GM12873 (cell line): ENCODE measurements around the gene TRIM2.

Experiments
- CTCF ChIP-seq: IDR thresholded peaks from 2 replicates; pipeline ENCODE4 v1.5.1; 2012; ENCODE audit warnings: low read depth, mild to moderate bottlenecking, moderate library complexity, low read length, control low read depth; ENCODE audit not compliant: insufficient read depth; ENCODE audit errors: missing control alignments

The TRIM2 gene

GRCh38 chr4:153341575-153342090, 137.4 kb downstream of the TRIM2 start:
- TF ChIP-seq CTCF: no peak

- no peak for TF ChIP-seq CTCF
These were observed 138.7 kb downstream of the TRIM2 start for GRCh38 chr4:153342751-153343552.

DNA sequence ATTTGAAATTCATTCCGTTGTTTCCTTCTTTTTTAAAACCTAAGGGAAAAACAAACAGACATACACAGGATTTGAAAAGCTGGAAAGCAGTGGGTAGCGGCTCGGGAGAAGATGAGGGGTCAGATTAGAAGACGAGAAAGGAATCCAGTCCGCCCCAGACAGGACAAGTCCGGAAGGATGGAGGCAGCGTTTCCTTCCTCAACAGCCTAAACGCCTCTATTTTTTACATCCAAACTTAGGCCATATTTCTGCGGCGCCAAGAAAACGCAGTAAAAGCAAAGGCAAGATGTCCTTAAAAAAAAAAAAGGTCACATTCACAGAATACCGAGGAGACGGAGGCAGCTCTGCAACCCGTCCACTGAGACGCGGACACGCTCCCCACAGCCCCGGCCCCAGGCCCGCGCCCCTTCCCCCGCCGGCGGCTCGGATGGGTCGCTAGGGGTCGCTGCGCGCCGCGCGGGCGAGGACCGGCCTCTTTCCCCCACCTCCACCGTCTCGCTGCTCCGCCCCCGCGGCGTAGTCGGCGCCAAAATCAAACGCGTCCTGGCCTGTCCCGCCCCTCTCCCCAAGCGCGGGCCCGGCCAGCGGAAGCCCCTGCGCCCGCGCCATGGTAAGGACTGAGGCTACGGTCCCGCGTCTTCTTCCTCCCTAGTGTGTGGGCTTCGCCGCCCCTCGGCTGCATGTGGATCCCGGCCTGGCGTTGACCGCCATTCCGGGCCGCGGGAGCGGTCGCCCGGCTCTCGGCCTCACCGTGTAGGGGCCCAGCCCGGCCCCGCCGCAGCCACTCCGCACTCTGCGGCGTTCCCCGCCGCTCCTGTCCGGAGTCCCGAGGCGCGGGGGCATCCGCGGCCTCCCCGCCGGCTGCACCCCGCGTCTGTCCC, 140.1 kb downstream of the TRIM2 start, which contains the start of gene MND1:
Gene MND1 (plus strand): TSS at position 558 of the 881 bp plus-strand sequence. CDS start 50 bp downstream, at position 608.
- TF ChIP-seq CTCF: peak; percentile 86

DNA sequence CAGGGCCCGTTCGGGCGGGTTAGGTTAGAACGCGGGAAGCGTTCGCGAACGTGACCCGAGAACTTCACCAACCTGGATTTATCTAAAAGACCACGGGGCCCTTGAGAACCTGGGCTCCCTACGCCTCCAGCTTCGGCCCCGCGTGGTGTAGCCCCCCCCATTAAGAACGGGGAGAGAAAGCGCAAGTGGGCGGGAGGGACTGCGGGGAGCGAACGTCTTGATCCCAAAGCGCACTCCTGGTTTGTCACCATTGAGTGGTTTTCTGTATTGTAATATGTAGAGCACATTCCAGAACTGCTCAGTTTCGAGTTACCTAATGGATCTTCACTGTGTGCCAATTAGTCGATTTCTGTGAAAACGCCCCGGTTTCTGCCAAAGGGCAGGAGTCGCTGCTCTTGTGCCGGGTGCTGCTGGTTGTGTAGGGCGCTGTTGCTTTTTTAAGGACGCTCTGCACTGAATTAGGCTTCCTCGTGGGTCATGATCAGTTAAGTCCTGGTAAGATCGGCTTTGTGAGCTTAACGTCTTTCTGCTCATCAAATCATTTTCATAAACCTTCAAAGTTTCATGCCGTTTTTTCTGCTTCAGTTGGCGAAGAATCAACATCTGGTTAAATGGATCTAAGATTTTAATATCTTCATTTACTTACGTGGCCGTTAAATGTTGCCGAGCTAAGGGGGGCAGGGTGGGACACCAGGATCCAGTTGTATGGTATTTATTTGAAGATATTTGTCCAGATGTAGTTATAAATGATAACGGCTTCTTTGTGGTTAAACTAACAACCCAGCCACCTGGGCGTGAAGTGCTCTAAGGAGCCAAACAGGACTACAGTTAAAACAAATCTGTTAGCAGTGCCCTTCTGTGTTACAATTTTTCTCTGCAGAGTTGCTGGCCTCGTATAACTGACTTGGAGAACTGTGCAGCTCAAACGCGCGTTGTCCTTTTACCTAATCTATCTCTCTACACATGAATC, 141.1 kb downstream of the TRIM2 start:
- TF ChIP-seq CTCF: peak; percentile 20

DNA sequence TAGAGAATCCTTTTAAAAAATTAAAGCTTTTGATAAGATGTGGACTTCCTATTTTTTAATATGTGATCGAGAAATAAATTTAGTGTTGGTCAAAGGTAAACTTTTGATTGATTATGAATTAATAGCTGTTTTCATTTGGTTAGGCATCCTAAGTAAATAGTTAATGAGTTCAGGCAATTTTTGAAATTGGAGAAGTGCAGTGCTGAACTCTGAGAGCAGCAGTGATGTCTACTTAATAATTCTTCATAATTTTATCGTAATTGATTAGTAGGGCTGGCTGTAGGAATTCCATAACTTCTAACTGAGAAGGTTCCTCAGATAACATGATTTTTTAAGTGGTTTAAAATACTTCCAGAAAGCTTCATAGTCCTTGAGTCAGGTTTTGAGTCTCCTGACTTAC, 141.8 kb downstream of the TRIM2 start:
- no peak for TF ChIP-seq CTCF

GRCh38 chr4:153346563-153346962, 142.3 kb downstream of the TRIM2 start:
- TF ChIP-seq CTCF: peak; percentile 24
